Stimulated activated CD4-positive, alpha-beta T cell treated with anti-CD3 and anti-CD28 coated beads, Interleukin-2, amount 100 ng/mL, for 48 hours (primary cell): ENCODE measurements around the gene SBF1.

ENCODE experiments used
- DNase-seq, 2 donors: peaks; one replicate each; pipeline ENCODE4 v3.0.0-alpha.2; 2020

Gene SBF1

GRCh38 chr22:50467341-50467740 is 7.5 kb downstream of the SBF1 start:
- DNase-seq: no peak

GRCh38 chr22:50465066-50465930 is 9.5 kb downstream of the SBF1 start:
- no peak for DNase-seq

GRCh38 chr22:50464451-50464850 is 10.4 kb downstream of the SBF1 start:
- no peak for DNase-seq

GRCh38 chr22:50463188-50463900 is 11.5 kb downstream of the SBF1 start:
- DNase-seq: no peak

GRCh38 chr22:50461979-50462540 is 12.8 kb downstream of the SBF1 start:
- no peak for DNase-seq

GRCh38 chr22:50461536-50461935 is 13.3 kb downstream of the SBF1 start:
- DNase-seq: no peak

- no peak for DNase-seq
Observed at GRCh38 chr22:50460938-50461337, 13.9 kb downstream of the SBF1 start.

- DNase-seq: no peak
Observed at GRCh38 chr22:50459496-50460140, 15.2 kb downstream of the SBF1 start.

GRCh38 chr22:50459016-50459415 is 15.8 kb downstream of the SBF1 start:
- DNase-seq: no peak

- no peak for DNase-seq
Observed at GRCh38 chr22:50456466-50457234, 18.2 kb downstream of the SBF1 start.

- no peak for DNase-seq
Observed at GRCh38 chr22:50456026-50456425, 18.8 kb downstream of the SBF1 start.

GRCh38 chr22:50455201-50455600 is 19.6 kb downstream of the SBF1 start:
- DNase-seq: no peak

GRCh38 chr22:50454556-50455075 is 20.2 kb downstream of the SBF1 start:
- no peak for DNase-seq

GRCh38 chr22:50452649-50453048 is 22.2 kb downstream of the SBF1 start:
- no peak for DNase-seq

- DNase-seq: no peak
Observed at GRCh38 chr22:50447576-50448551, 27.0 kb downstream of the SBF1 start.

GRCh38 chr22:50446708-50447575 is 27.9 kb downstream of the SBF1 start:
- no peak for DNase-seq

- no peak for DNase-seq
Observed at GRCh38 chr22:50445880-50446707, 28.7 kb downstream of the SBF1 start.

GRCh38 chr22:50445071-50445879 is 29.6 kb downstream of the SBF1 start:
- DNase-seq: no peak
